Measurements from ENCODE around the gene GSE1.

Gene GSE1

DNA sequence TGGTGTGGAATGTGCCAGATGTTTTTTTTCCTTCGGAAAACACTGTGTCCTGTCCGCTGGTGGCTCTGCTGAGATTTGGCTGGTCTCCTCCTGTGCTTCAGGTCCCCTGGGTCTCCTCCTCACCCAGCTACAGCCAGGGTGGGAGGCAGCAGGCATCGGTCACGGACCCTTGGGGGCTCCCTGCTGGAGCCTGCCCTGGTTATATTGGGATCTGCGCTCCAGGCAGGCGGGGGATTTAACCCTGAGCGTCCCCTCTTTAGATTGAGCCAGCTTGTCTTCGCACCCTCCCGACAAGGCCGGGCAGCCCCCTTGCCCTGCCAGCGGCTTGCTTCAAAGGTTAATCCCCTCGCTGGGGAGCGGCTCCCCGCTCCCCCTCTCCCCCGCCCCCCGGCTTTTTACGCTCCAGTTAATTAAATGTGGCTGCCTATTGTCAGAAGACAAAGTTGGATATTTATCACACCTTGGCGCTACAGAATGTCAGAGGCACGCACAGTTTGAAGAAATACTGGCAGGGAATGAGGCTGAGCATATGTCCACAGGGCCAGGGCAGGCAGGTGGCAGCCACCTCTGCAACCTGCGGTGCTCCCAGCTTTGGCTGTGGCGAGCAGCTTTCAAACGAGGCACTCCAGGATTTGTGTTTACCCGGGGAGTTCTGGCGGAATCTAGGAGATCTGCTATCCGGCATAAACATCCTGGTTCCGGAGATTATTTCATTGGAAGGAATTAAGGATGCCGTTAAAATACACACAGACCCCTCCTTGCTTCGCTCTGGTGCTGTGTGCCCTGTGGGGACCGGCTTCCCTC, 38.2 kb upstream of the GSE1 start:
- no peak for DNase-seq

DNA sequence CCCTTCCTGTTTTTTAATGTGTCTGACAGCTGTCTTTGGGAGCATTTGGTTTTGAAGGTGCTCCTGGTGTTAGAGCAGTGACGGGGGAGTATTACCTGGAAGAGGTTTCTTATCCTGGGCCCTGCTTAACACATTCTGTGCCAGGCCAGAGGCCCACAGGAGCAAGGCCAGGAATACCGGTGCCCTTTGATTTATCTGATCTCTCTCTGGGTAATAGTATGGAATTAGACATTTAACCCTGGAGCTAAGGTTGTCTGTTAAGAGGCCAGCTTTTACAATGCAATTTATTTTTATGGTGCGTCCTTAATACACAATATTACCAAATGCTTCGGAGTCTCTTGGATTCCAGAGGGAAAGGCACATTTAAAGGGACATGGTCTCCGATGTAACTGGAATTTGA, 37.2 kb upstream of the GSE1 start:
- DNase-seq = no peak

- no peak for DNase-seq
Measured at GRCh38 chr16:85576944-85577343, 36.2 kb upstream of the GSE1 start.

- DNase-seq = no peak
Measured at GRCh38 chr16:85577899-85578598, 35.1 kb upstream of the GSE1 start.

GRCh38 chr16:85578599-85578948, 34.5 kb upstream of the GSE1 start:
- DNase-seq = no peak

GRCh38 chr16:85579191-85579590, 33.9 kb upstream of the GSE1 start:
- no peak for DNase-seq

GRCh38 chr16:85579923-85580580, 33.1 kb upstream of the GSE1 start:
- no peak for DNase-seq

DNA sequence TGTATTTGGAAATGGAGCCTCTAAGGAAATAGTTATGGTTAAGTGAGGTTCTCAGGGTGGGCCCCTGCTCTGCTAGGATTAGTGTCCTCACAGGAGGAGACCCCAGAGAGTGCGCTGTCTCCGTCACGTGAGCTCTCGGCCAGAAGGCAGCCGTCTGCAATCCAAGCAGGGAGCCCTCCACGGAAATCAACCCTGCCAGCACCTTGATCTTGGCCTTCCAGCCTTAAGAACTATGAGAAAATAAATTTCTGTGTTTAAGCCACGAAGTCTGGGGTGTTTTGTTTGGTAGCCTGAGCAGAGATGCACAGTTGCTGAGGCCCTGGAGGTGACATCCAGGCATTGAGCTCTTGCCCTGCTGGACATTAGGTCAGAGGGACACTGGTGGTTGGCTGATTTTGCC, 32.4 kb upstream of the GSE1 start:
- no peak for DNase-seq

DNA sequence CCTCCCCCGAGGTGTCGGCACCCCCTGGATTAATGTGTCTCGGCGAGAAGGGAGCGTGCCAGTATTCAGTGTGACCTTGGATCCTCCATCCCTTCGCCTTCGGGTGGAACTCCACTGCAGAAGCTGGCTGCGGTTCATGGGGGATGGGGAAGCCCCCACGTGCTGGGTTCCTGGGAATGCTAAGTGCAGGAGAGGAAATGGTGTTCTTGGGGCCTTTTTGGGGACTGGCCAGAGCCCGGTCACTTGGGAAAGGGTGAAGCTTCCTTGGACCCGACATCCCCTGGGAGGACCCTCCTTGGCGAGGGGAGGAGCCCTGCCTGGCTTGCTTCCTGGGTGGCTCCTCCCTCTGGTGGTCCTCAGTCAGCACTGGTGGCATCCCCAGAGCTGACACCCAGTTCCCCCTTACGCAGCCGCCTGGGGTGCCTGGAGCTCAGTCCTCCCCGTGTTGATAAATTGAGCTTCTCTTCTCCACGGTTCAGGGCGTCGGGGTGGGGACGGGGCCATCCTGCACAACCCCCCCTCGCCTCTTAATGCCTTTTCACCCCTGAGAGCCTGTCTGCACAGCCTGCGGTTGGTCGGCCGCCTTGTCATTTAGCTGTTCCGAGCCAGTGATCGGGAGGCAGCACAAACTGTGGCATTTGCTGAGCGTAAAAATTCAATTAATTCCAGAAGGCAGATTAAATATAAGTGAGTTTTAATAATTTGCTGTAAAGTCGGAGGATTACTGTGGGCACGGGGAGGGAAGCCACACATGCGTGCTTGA, 30.7 kb upstream of the GSE1 start:
- no peak for DNase-seq

DNA sequence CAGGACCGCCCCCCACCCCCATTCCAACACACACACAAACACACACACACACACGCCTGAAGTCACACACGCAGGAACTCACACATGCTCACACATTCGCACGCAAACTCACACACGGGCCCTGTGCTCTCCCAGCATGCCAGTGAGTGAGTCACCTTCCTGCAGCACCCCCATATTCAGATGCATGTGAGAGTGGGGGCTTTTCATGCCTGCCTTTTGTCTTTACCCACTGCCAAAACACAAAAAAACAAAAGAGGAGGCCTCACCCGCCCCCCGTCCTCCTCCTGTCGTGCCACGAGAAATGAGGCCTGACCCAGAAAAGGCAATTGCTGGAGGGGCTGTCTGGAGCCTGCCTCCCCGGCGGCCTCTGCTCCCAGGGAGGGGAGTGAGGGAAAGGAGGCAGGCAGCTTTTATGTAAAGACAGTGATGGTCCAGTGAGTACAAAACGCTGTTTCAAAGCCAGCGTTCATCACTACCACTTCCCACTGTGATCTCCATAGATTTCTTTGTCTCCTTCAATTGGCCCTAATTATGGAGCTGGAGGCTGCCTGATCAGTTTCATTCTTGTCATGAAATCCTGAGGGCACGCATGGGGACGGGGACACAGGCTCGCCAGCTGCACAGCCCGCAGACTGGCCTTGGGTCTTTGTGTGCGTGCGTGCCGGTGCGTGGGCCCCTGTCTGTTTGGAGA, 29.5 kb upstream of the GSE1 start:
- peak; percentile 46 for DNase-seq

DNA sequence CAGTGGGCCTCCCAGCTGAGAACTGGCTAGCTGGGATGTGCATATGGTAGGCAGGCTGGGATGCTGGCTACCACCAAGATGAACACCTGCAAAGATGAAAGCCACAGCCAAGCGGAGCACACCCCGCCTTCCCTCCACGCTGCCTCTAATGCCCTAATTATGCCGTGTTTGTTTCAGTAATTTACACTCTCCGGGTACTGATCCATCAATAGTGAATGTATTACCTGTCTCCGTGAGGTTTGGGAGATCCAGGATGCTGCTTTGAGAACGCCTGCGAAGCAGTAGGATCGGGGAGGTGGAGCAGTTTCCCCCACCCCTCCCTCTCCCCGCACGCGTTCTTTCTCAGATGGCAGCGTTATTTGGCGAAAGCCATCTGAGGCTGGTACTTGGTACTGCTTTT, 28.9 kb upstream of the GSE1 start:
- DNase-seq = peak; percentile 22

DNA sequence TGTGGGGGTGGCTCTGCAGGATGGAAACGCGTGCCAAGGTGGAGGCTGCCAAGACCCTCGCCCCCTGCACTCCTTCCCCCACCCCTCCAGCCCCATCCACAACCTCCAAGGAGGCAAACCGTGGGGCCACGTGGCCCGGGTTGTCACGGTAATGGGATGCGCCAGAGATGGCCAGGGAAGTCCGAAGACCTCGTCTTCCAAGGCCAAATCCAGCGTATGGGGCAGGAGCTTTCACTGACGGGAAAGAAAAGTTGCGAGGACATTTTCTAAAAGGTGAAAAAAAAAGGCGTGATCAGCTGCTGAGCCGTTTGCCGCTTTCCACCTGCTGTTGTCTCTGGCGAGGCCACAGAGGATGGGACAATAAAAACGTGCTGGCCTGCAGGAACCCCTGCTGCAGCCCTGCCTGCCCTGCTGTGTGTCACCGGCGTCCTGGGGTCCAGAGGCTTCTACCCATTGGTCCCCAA, 28.3 kb upstream of the GSE1 start:
- DNase-seq = no peak

DNA sequence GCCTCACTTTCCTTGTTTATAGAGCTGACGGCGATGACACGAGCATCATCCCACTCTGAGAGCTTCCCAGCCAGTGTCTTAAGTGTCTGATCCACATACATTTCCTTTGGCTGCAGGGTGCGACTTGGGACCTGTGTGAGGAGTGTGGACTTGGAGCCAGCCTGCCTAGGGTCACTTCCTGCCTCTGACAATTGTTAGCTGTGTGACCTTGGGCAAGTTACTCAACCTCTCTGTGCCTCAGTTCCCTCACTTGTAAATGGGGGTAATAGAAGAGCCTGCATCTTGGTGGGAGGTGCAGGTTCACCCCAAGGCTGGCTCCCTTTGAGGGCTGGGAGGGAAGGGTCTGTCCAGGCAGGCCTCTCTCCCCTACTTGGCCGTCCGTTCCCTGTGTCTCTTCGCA, 27.4 kb upstream of the GSE1 start:
- DNase-seq = no peak

DNA sequence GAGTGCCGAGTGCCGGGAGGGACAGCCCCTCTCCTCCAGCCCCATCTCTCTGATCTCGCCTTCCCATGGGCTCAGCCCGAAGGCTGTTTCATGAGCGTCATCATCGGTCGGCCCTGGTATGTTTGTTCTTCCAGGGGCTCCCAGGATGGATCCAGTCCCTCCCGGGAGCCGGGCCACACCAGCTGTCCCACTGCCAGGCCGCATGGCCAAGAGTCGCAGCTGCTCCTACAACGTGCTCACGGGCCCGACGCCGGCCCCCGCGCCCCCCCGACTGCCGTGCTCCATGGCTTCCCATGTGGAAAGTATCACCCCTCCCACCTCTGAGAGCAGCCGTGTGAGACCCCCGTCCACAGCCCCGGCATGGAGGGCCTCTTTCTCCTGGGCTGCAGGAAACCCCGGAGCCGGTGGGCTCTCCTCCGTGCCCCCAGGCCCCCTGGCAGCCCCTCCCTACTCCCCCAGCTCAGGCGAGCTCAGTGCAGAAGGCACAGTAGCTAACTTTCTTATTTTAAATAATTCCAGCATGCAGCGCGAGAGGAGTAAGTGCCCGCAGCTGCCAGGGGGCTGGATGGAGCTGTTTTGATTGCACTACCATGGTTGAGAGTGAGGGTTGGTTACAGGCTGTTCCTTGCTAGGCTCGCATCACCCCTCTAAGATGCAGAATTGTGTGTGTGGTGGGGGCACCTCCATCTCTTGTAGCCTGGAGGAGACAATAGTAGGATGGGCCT, 26.6 kb upstream of the GSE1 start:
- DNase-seq = no peak

DNA sequence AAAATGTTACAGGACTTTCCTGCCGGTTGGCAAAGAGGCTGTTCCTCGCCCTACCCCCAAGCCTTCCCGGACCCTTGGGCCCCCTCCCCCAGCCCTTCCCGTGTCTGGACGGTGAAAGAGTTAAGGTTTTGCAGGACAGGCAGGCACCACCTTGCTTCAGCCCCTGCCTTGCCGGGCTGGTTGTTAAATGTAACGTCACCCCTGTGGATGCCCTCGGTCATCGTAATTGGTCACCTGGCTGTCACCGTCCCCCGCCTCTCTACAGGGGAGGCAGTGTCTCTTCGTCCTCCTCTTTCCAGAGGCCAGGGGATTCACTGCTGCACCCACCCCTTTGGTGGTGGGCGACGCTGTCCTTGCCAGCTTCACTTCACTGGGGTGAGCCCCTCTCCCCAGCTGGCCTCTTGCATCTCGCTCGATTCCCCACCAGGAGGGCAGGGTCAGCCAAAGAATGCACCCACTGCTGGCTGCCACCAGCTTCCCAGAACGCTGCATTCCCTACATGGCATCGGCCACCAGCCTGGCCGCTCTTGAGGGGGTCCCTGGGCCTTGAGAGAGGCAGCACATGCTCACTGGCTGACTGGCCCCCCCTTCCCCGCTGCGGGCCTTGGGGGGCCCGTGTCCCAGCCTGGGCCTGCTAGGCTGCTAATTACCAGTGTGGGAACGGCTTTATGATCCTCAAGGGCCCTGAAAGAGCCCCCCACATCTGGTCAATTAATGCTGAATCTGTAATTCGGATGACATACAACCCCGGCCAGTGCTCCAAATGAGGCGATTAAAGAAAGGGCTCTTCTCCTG, 25.2 kb upstream of the GSE1 start:
- DNase-seq = no peak

DNA sequence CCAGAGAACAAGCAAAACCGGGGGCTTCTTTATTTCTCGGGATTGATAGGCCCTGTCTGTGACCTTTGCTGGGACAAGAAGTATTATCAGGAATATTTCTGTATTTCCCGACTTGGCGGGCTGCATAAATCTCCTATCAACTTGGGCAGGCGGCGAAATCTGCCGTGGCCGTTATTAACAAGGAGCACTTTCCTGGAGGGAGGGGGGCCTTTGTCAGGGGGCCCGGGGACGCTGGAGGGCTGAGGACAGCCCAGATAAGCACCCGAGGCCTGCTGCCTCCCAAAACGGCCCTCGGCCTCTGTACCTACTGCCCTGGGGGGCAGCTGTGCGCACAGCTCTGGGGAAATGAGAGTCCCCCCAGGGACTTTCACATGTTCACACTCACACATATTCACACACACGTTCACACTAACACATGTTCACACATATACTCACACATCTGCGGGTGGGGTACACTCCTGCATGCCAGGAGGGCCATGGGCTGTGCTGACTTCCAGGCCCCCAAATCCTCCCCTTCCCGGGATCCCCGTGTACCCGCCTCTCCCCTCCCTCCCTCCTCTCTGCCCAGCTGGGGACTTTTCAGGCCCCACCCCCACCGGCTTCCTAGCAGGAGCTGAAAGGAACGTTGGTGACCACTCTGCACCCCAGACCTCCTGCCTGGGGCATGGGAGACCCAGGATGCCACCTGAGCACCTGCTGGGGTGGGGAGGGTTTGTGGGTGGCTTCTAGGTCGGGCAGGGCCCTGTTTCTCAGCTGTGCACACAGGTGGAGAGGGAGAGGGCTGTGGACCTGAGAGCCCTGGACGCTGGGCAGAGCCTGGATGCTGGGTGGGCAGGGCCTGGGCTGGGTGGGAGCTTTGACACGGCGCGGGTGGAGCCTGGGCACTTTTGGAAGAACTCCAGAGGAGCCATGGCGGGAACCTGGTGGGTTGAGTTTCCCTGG, 24.3 kb upstream of the GSE1 start:
- no peak for DNase-seq

DNA sequence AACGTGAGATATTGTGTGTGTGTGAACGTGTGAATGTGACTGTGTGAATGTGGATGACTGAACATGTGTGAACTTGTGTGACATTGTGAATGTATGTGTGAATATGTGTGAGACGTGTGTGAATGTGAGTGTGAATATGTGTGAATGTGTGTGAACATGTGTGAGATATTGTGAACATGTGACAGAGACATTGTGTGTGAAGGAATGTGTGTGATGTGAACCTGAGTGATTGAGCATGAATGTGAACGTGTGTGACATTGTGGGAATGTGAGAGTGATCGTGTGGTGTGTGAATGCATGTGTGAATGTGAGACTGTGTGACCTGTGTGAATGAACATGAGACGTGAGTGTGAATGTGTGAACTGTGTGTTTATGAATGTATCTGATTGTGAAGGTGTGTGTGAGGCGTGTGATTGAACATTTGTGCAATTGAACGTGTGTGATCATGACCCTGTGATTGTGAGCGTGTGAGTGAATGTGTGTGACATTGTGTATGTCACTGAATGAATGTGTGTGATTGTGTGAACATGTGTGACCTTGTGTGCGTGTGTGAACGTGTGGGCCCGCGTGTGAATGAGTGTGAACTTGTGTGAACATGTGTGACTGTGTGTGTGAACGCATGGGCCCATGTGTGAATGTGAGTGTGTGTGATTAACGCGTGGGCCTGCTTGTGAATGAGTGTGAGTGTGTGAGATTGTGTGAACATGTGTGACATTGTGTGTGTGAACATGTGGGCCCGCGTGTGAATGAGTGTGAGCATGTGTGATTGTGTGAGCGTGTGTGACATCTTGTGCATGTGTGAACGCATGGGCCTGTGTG, 23.2 kb upstream of the GSE1 start:
- no peak for DNase-seq

DNA sequence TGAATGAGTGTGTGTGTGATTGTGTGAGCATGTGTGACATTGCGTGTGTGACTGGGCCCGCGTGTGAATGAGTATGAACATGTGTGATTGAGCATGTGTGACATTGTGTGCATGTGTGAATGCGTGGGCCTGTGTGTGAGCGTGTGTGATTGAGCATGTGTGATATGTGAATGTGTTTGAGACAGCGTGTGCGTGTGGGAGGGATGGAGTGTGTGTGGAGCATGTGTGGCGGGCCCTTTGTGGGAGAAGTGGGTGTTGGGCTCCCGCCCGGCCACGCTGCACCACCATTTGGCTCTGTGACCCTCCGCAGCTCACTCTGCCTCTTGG, 22.7 kb upstream of the GSE1 start:
- no peak for DNase-seq

DNA sequence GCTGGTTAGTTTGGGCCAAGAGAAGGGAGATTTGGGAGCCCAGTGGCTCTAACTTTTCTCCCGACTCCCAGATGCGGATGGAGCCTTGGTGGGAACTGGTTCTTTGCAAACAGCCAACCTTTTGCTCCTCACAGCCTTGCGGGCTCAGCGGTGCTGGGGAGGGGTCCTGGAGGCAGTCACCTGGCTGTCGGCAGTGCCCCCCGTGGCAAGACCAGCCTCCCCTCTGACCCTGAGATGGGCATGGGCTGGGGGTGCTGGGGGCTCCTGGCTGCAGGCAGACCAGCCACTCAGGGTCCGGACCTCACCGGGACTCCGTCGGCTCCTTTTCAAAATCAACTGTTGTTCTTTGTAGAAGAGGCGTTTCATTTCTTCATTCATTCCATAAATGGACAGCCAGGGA, 21.7 kb upstream of the GSE1 start:
- no peak for DNase-seq
